Ovary (tissue), 3 donors: ENCODE data around the gene DIS3L2.

ENCODE experiments used
- POLR2A ChIP-seq: fragments of 450-650 bp; IDR thresholded peaks from one replicate; pipeline ENCODE4 v1.6.1; 2017; ENCODE audit warnings: antibody characterized with exemption, mild to moderate bottlenecking, moderate library complexity
- TF ChIP-seq, protein P1 (sequence below), 3 donors: fragments of 450-650 bp in 2 of 3; fragments of 200-600 bp in 1 of 3; IDR thresholded peaks; one replicate each; pipeline versions ENCODE4 v1.5.1 to v1.8.0; 2016 to 2022; ENCODE audit warnings: antibody characterized with exemption in 3 of 3, mild to moderate bottlenecking in 1 of 3
- donor health status: DM: no; HTN: no; CAD: no.

DNA sequence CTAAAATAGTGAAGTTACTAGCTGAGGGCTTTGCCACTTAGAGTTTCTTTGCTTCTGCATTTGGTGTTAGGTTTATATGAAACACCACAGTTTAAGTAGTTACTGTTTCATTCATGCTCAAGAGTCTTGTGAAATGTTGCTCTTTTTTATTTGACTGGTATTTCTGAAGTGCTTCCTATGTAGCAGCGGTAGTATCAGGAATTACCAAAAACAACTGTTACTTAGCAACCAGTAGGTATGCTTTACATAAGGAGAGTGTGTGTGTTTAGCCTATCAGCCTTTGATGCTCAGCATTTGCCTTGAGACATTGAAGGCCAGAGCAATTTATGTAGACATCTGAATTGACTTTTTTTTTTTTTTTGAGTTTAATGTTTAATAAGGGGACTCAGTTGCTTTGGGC, 3.6 kb downstream of the DIS3L2 start:
- TF ChIP-seq, protein P1, sequence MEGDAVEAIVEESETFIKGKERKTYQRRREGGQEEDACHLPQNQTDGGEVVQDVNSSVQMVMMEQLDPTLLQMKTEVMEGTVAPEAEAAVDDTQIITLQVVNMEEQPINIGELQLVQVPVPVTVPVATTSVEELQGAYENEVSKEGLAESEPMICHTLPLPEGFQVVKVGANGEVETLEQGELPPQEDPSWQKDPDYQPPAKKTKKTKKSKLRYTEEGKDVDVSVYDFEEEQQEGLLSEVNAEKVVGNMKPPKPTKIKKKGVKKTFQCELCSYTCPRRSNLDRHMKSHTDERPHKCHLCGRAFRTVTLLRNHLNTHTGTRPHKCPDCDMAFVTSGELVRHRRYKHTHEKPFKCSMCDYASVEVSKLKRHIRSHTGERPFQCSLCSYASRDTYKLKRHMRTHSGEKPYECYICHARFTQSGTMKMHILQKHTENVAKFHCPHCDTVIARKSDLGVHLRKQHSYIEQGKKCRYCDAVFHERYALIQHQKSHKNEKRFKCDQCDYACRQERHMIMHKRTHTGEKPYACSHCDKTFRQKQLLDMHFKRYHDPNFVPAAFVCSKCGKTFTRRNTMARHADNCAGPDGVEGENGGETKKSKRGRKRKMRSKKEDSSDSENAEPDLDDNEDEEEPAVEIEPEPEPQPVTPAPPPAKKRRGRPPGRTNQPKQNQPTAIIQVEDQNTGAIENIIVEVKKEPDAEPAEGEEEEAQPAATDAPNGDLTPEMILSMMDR (IDR thresholded peaks at IDR 0.05): no peak
- TF ChIP-seq POLR2A: no peak
